Transverse colon (tissue), 4 donors: ENCODE measurements around the gene THNSL1. TPM values are rescaled to one million over a fixed set of nuclear protein-coding genes. Genes with fewer than 3 reads are reported as not detected.

ENCODE experiments used
- DNase-seq: peaks from one replicate; pipeline ENCODE4 v3.0.0-alpha.2; 2019
- H3K27ac ChIP-seq, 4 donors: fragments of 200-600 bp; sonication (generic); 2 replicates each; pipeline ENCODE4 v1.5.1; 2016 to 2018; ENCODE audit warnings: inconsistent platforms in 4 of 4
- H3K27me3 ChIP-seq: fragments of 200-600 bp; sonication (generic); 2 replicates; pipeline ENCODE4 v1.5.1; 2017; ENCODE audit warnings: inconsistent platforms
- H3K36me3 ChIP-seq, 4 donors: fragments of 200-600 bp; sonication (generic); 2 replicates each; pipeline ENCODE4 v1.5.1; 2017 to 2019; ENCODE audit warnings: inconsistent platforms in 4 of 4
- H3K4me1 ChIP-seq, 4 donors: fragments of 200-600 bp; sonication (generic); 2 replicates each; pipeline ENCODE4 v1.5.1; 2017 to 2020; ENCODE audit warnings: inconsistent platforms in 4 of 4
- H3K4me3 ChIP-seq, 4 donors: fragments of 200-600 bp; sonication (generic); 1 replicate in 1 of 4; 2 replicates in 3 of 4; pipeline versions ENCODE4 v1.5.1 to v1.6.1; 2017 to 2019; ENCODE audit warnings: inconsistent platforms in 4 of 4
- H3K9me3 ChIP-seq, 2 donors: fragments of 200-600 bp; sonication (generic); 2 replicates each; pipeline ENCODE4 v1.5.1; 2017 to 2019; ENCODE audit warnings: inconsistent platforms in 2 of 2
- EP300 ChIP-seq: sonication (generic); formaldehyde crosslinking; IDR thresholded peaks from one replicate; pipeline ENCODE4 v1.6.1; 2017; ENCODE audit warnings: antibody characterized with exemption, low read depth
- POLR2A ChIP-seq: fragments of 450-650 bp; IDR thresholded peaks from one replicate; pipeline ENCODE4 v1.6.1; 2016; ENCODE audit warnings: antibody characterized with exemption, mild to moderate bottlenecking, moderate library complexity
- POLR2AphosphoS5 ChIP-seq, 3 donors: sonication (generic); formaldehyde crosslinking; IDR thresholded peaks; one replicate each; pipeline ENCODE4 v1.6.1; 2016; ENCODE audit warnings: antibody characterized with exemption in 3 of 3
- WGBS, 2 donors: methylation state at CpG; one replicate each; pipeline ENCODE4 v1.1.5; 2018; ENCODE audit warnings: low coverage in 1 of 2; 5-methylcytosine and 5-hydroxymethylcytosine counted together
- in situ Hi-C, 4 donors: fragments of 200-750 bp; cut with MboI; loops; one replicate each; pipeline versions ENCODE4 v1.15.0 to v1.15.1; 2017; ENCODE audit warnings: low sequenced_read_pairs in 3 of 4, low pct_ligation_motif_present in 1 of 4, low pct_unique_long_range_greater_than_20kb in 1 of 4
- intact Hi-C: fragments of 100-400 bp; cut with DNase I; formaldehyde crosslinking; loops from one replicate; pipeline ENCODE4 v1.15.1; 2023; ENCODE audit warnings: low total_unique reads
- total RNA-seq, 4 donors: library from RNA; depleted of rRNA; stranded (reverse); fragments of >200 nt; gene quantifications; one replicate each; pipeline ENCODE4 v1.1.0, GENCODE V29; 2016
- TF ChIP-seq, protein P1 (sequence below), 5 experiments: fragments of 200-600 bp in 3 of 5; fragments of 450-650 bp in 2 of 5; sonication (generic) in 3 of 5; IDR thresholded peaks; 1 replicate in 2 of 5; 2 replicates in 3 of 5; pipeline ENCODE4 v1.5.1; 2016 to 2017; ENCODE audit warnings: antibody characterized with exemption in 5 of 5, inconsistent platforms in 3 of 5, mild to moderate bottlenecking in 2 of 5, moderate library complexity in 1 of 5

Gene THNSL1
- total RNA-seq, 4 donors from 2014 or later: 0.60 to 2.2 (median 2.0) TPM

DNA sequence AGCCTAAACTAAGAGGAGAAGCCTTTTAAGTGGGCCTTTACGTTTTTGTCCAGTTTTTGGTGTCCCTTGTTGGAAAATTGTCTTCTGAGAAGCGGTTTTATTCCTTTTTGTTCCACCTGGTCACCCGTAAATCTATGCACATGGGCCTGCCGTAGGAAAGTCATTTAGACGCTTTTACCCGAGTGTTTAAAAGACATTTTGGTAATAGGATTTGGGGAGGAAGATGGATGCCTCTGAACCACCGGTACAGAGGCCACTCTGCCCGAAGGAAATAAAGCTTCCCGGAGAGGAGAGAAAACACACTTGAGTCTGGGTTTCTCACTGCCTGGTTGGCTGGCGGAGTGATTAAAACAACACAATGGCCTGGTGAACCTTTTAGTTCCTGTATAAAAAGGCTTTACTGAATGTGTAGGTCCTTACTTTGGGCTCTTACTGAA is 760 bp downstream of the THNSL1 start:
- 4 to 7% methylated on average over 10 of the region's 10 CpGs for WGBS, 2 donors
- no peaks in the 10 kb centered on the region for H3K36me3 ChIP-seq
- DNase-seq: peak; percentile 24
- H3K27me3 ChIP-seq: no peaks in the 10 kb centered on the region
- intact Hi-C loops: no loop called here
- H3K27ac ChIP-seq: peak overlapping the region; percentile 94 to 98 (median 96)
- in situ Hi-C loops: loop anchor here in 1 of 4 donors (10.0 kb wide), 1 partner anchor 292 kb away; the partner anchor contains the start of gene ARHGAP21
- peaks cover 0 to 18% (median 14%) of the 10 kb centered on the region in 4 donors for H3K4me1 ChIP-seq
- H3K4me3 ChIP-seq: peak overlapping the region; percentile 51 to 92 (median 62)
- H3K9me3 ChIP-seq: no peaks in the 10 kb centered on the region
- TF ChIP-seq POLR2AphosphoS5 (IDR thresholded peaks at IDR 0.05) (no peak), POLR2A (no peak), EP300 (no peak)
- TF ChIP-seq, protein P1, sequence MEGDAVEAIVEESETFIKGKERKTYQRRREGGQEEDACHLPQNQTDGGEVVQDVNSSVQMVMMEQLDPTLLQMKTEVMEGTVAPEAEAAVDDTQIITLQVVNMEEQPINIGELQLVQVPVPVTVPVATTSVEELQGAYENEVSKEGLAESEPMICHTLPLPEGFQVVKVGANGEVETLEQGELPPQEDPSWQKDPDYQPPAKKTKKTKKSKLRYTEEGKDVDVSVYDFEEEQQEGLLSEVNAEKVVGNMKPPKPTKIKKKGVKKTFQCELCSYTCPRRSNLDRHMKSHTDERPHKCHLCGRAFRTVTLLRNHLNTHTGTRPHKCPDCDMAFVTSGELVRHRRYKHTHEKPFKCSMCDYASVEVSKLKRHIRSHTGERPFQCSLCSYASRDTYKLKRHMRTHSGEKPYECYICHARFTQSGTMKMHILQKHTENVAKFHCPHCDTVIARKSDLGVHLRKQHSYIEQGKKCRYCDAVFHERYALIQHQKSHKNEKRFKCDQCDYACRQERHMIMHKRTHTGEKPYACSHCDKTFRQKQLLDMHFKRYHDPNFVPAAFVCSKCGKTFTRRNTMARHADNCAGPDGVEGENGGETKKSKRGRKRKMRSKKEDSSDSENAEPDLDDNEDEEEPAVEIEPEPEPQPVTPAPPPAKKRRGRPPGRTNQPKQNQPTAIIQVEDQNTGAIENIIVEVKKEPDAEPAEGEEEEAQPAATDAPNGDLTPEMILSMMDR (IDR thresholded peaks at IDR 0.05): no peak

DNA sequence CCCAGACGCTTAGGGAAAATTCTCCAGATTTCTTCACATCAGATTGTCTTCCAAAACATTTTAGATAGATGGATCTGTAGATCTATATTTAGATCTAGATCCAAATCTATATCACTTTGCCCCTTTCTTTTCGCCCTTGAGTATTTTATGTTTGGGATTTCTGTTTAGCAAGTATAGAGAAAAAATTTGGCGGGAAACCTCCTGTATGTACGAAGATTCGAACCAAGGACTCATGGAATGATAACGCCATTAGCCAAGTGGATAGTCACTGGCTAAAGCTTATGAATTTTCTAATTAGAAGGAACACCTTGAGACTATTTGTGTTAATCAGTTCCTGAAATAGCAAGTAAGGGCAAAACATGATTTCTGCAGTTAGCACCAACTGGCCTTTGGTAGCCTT is 1.2 kb downstream of the THNSL1 start:
- in situ Hi-C loops: loop anchor here in 1 of 4 donors (10.0 kb wide), 1 partner anchor 293 kb away; the partner anchor contains the start of gene ARHGAP21
- intact Hi-C loops: no loop called here
- peak overlapping the region in 2 of 4 donors; percentile 64 to 92 for H3K4me3 ChIP-seq

DNA sequence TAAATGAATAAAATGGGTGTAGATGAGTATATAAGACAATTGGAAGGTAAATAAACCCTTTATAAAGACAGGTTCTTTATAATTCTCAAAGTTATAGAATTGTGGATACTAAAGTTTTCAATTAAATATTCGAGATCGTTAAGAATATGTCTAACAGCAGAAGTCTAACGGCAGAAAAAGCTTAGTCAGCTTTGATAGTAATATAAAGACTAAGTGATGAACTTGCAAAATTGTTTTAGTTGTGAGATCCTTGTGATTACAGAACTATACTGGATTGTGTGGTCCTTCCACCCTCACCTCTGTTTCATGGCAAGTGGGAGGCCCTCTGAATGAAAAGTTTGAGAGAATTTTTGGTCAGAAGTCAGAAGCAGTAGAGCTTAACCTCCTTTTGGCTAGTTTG is 2.3 kb downstream of the THNSL1 start:
- peaks cover 0 to 18% (median 14%) of the 10 kb centered on the region in 4 donors for H3K4me1 ChIP-seq

More for the DNA sequence above, 1.2 kb downstream of the THNSL1 start:
- Histone ChIP-seq H3K36me3 (no peaks in the 10 kb centered on the region), H3K9me3 (no peaks in the 10 kb centered on the region), H3K27ac (peak overlapping the region; percentile 94 to 98 (median 96)), H3K27me3 (no peaks in the 10 kb centered on the region), H3K4me1 (peaks cover 0 to 18% (median 14%) of the 10 kb centered on the region in 4 donors)
- no peak for DNase-seq
- TF ChIP-seq, protein P1 (IDR thresholded peaks at IDR 0.05): no peak
- no peak for TF ChIP-seq POLR2AphosphoS5 (IDR thresholded peaks at IDR 0.05)
- no peak for TF ChIP-seq POLR2A
- no peak for TF ChIP-seq EP300
- 91 to 94% methylated on average over 5 to 6 of the region's 6 CpGs for WGBS, 2 donors

DNA sequence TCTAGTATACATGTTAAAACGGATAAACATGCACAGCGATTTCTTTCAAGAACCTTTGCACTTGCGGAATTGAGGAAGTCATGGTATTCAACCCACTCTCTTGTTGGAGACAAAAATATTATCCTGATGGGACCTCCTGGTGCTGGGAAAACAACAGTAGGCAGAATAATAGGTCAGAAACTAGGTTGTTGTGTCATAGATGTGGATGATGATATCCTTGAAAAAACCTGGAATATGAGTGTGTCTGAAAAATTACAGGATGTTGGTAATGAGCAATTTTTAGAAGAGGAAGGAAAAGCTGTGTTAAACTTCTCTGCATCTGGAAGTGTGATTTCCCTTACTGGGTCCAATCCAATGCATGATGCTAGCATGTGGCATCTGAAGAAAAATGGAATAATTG is 6.9 kb downstream of the THNSL1 start:
- intact Hi-C loops: no loop called here
- Histone ChIP-seq H3K4me3 (no peak overlapping the region), H3K9me3 (no peaks in the 10 kb centered on the region), H3K36me3 (no peaks in the 10 kb centered on the region), H3K27me3 (no peaks in the 10 kb centered on the region), H3K4me1 (no peaks in the 10 kb centered on the region), H3K27ac (no peak overlapping the region)
- 68 to 81% methylated on average over 3 of the region's 3 CpGs for whole genome bisulfite sequencing, 2 donors
- DNase-seq: no peak
- no peak for TF ChIP-seq POLR2AphosphoS5 (IDR thresholded peaks at IDR 0.05)
- in situ Hi-C loops: no loop called here

More for the DNA sequence above, 2.3 kb downstream of the THNSL1 start:
- Histone ChIP-seq H3K4me3 (no peak overlapping the region), H3K27me3 (no peaks in the 10 kb centered on the region), H3K9me3 (no peaks in the 10 kb centered on the region), H3K27ac (no peak overlapping the region), H3K36me3 (no peaks in the 10 kb centered on the region)
- DNase-seq: no peak
- in situ Hi-C loops: loop anchor here in 1 of 4 donors (10.0 kb wide), 1 partner anchor 294 kb away; the partner anchor contains the start of gene ARHGAP21
- whole genome bisulfite sequencing, 2 donors: 91 to 97% methylated on average over 3 of the region's 3 CpGs
- TF ChIP-seq POLR2A: no peak
- no peak for TF ChIP-seq POLR2AphosphoS5 (IDR thresholded peaks at IDR 0.05)
- TF ChIP-seq, protein P1 (IDR thresholded peaks at IDR 0.05): no peak
- no peak for TF ChIP-seq EP300
- intact Hi-C loops: no loop called here

DNA sequence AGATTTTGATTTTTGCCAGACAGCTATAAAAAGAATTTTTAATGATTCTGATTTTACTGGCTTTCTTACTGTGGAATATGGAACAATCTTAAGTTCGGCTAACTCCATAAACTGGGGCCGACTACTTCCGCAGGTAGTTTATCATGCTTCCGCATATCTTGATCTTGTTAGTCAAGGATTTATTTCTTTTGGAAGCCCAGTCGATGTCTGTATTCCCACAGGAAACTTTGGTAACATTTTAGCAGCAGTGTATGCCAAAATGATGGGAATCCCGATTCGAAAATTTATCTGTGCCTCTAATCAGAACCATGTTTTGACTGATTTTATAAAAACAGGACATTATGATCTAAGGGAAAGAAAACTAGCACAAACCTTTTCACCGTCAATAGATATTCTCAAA is 8.1 kb downstream of the THNSL1 start:
- Histone ChIP-seq H3K4me3 (no peak overlapping the region), H3K27me3 (no peaks in the 10 kb centered on the region), H3K27ac (no peak overlapping the region), H3K4me1 (no peaks in the 10 kb centered on the region), H3K36me3 (no peaks in the 10 kb centered on the region), H3K9me3 (no peaks in the 10 kb centered on the region)
- TF ChIP-seq POLR2A (no peak), EP300 (no peak), POLR2AphosphoS5 (IDR thresholded peaks at IDR 0.05) (no peak)
- TF ChIP-seq, protein P1 (IDR thresholded peaks at IDR 0.05): no peak
- WGBS, 2 donors: 92 to 95% methylated on average over 8 of the region's 8 CpGs
- DNase-seq: no peak
- intact Hi-C loops (no loop called here), in situ Hi-C loops (no loop called here)
